Measurements from ENCODE around the gene TMEM131. TPM values are rescaled to one million over a fixed set of nuclear protein-coding genes. Genes with fewer than 3 reads are reported as not detected.

Gene TMEM131
- total and polyA plus RNA-seq, 2 of the 8 experiments (the other 6 are each of a cell fraction or from before 2014, with no cell fraction given) = 9.7 to 22.9 TPM

DNA sequence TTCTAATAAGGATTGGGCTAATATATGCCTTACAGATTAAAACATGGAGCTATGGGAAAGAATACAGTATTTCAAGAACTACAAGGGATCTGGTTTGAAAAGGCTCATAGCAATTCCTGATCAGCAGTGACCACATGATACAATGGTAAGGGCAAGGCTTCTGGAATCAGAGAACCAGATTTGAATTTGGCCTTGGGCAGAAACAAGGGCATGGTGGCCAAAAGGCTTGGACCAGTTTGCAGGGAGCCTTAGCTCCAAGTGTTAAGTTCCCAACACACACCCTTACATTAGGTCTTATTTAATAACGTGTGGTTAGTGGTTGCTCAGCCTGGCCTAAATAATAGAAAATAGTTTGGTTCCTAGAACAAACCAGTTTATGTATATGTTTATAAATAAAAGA lies 194.7 kb downstream of the TMEM131 start:
- no peaks in the 10 kb centered on the region for H3K27me3 ChIP-seq (replicated peaks in 1 of 4; ENCODE audit: control insufficient read depth in 3 of 4, extremely low read depth in 1 of 4, insufficient read depth in 3 of 4, low read length in 3 of 4)
- H3K14ac ChIP-seq (ENCODE audit: insufficient read length) = no peak overlapping the region
- WGBS, 2 experiments (ENCODE audit: extremely low coverage in 1 of 2, insufficient coverage in 1 of 2, insufficient read length in 1 of 2, insufficient replicate concordance in 2 of 2, low coverage in 1 of 2, low lambda C conversion rate in 2 of 2, missing lambda C conversion rate in 1 of 2) = 83% methylated on average over 1 of the region's 1 CpG; no CpG with 5 or more reads in 1 of the 2 experiments
- no peak overlapping the region for H2BK5ac ChIP-seq (ENCODE audit: low read depth, low read length)
- DNase-seq (ENCODE audit: low read depth in 1 of 2, low spot score in 2 of 2) (no peak), FAIRE-seq (no peak)
- peaks cover 0 to 4% (median under 1%) of the 10 kb centered on the region in 4 experiments; a peak in 1 of 8 replicates for H3K36me3 ChIP-seq (ENCODE audit: control insufficient read depth in 2 of 4, insufficient read depth in 4 of 4, low read length in 3 of 4)
- H3K4ac ChIP-seq (replicated peaks; ENCODE audit: insufficient read length, low read depth, low read length) = no peak overlapping the region
- ChIA-PET POLR2A (ENCODE audit: partially characterized antibody) (no interaction called here), CTCF (ENCODE audit: partially characterized antibody) (interaction anchor here (0.9 to 2.4 kb wide), 2 partner anchors 27 to 31 kb away, joined by 3 to 5 read pairs; no protein-coding TSS in a partner anchor)
- no peaks in the 10 kb centered on the region for H3K9me3 ChIP-seq (ENCODE audit: insufficient read depth in 2 of 2, low read depth in 1 of 2, low read length in 1 of 2)
- H2AK5ac ChIP-seq (ENCODE audit: low read depth, low read length) = no peak overlapping the region
- H2BK12ac ChIP-seq (ENCODE audit: low read depth, low read length) = no peak overlapping the region
- no peak overlapping the region for H4K8ac ChIP-seq (ENCODE audit: extremely low read depth, insufficient read depth, low read length)
- no peak overlapping the region for H3K27ac ChIP-seq (ENCODE audit: low read depth, low read length)
- no peak overlapping the region for H4K91ac ChIP-seq (replicated peaks; ENCODE audit: insufficient read length, low read length)
- H3K18ac ChIP-seq (ENCODE audit: extremely low read depth, low read length) = no peak overlapping the region
- no peaks in the 10 kb centered on the region for H3K23me2 ChIP-seq (ENCODE audit: low read depth, low read length)
- no peak overlapping the region for H3K23ac ChIP-seq (ENCODE audit: insufficient read length)
- no peak overlapping the region for H2BK120ac ChIP-seq (replicated peaks; ENCODE audit: low read depth, low read length)
- H3K4me3 ChIP-seq (ENCODE audit: extremely low read depth in 1 of 4, insufficient read depth in 2 of 4, low read depth in 3 of 4, low read length in 4 of 4) = no peak overlapping the region
- H2BK15ac ChIP-seq (ENCODE audit: low read length) = no peak overlapping the region
- no peaks in the 10 kb centered on the region for H3K79me1 ChIP-seq (ENCODE audit: low read depth, low read length)
- H3K4me2 ChIP-seq (ENCODE audit: insufficient read depth in 1 of 2, low read depth in 2 of 2, low read length in 2 of 2) = no peak overlapping the region
- H3K56ac ChIP-seq (replicated peaks; ENCODE audit: insufficient read length, low read depth, low read length) = no peak overlapping the region
- no peak overlapping the region for H3K9ac ChIP-seq (replicated peaks in 1 of 4; ENCODE audit: extremely low read depth in 1 of 4, low read depth in 3 of 4, low read length in 3 of 4)
- H2BK20ac ChIP-seq (ENCODE audit: low read length) = no peak overlapping the region
- no peaks in the 10 kb centered on the region for H3K79me2 ChIP-seq (ENCODE audit: control insufficient read depth in 1 of 2, insufficient read depth in 2 of 2, low read length in 2 of 2)
- no peak overlapping the region for H2AFZ ChIP-seq (ENCODE audit: low read length)
- H4K20me1 ChIP-seq (replicated peaks in 1 of 2; ENCODE audit: control insufficient read depth in 1 of 2, insufficient read depth in 2 of 2, low read length in 2 of 2) = no peaks in the 10 kb centered on the region
- H4K5ac ChIP-seq (ENCODE audit: insufficient read length, low read depth, low read length) = no peak overlapping the region
- H3K4me1 ChIP-seq (replicated peaks in 1 of 4; ENCODE audit: control insufficient read depth in 3 of 4, insufficient read depth in 4 of 4, low read length in 3 of 4) = no peaks in the 10 kb centered on the region
- no peak for TF ChIP-seq SIN3A (conservative IDR thresholded peaks at IDR 0.05 in 1 of 2, IDR thresholded peaks at IDR 0.05 in 1 of 2; ENCODE audit: low read depth in 1 of 2, low read length in 2 of 2)
- no peak for TF ChIP-seq TCF12 (IDR thresholded peaks at IDR 0.05; ENCODE audit: low read depth, low read length)
- no peak for TF ChIP-seq POLR2AphosphoS5 (IDR thresholded peaks at IDR 0.05; ENCODE audit: low read depth, low read length)
- TF ChIP-seq TAF1 (IDR thresholded peaks at IDR 0.05; ENCODE audit: low read depth, low read length) = no peak
- no peak for TF ChIP-seq SP1 (IDR thresholded peaks at IDR 0.05; ENCODE audit: low read depth, low read length)
- TF ChIP-seq PHF8 (conservative IDR thresholded peaks at IDR 0.05; ENCODE audit: low read depth, low read length) = no peak
- TF ChIP-seq, protein P1, sequence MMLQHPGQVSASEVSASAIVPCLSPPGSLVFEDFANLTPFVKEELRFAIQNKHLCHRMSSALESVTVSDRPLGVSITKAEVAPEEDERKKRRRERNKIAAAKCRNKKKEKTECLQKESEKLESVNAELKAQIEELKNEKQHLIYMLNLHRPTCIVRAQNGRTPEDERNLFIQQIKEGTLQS (IDR thresholded peaks at IDR 0.05; ENCODE audit: insufficient read depth, low read depth, low read length) = no peak
- TF ChIP-seq SAP30 (IDR thresholded peaks at IDR 0.05; ENCODE audit: insufficient read depth, insufficient replicate concordance, low read length) = no peak
- TF ChIP-seq CBX8 (IDR thresholded peaks at IDR 0.05; ENCODE audit: borderline replicate concordance, low read depth, low read length) = no peak
- TF ChIP-seq POU5F1 (IDR thresholded peaks at IDR 0.05; ENCODE audit: low read depth, low read length) = no peak
- TF ChIP-seq EGR1 (IDR thresholded peaks at IDR 0.05; ENCODE audit: borderline replicate concordance, low read depth, low read length) = no peak
- no peak for TF ChIP-seq FOSL1 (IDR thresholded peaks at IDR 0.05; ENCODE audit: insufficient read depth, low read depth, low read length)
- TF ChIP-seq RBBP5 (IDR thresholded peaks at IDR 0.05; ENCODE audit: borderline replicate concordance, low read depth, low read length) = no peak
- TF ChIP-seq EP300 (IDR thresholded peaks at IDR 0.05; ENCODE audit: borderline replicate concordance in 1 of 2, low read depth in 2 of 2, low read length in 2 of 2) = no peak

All from H1 (cell line).